T1000 (cell line): ENCODE results near the gene LRRC4.
A peak's percentile ranks its signal among the peaks of the same experiment; 100 is the strongest.

Experiments
- DNase-seq: peaks from one replicate; lab custom pipeline; 2025; ENCODE audit warnings: mixed read lengths; lab: John Stamatoyannopoulos, UW

LRRC4 gene

GRCh38 chr7:128031901-128032604, 816 bp upstream of the LRRC4 start:
- peak; percentile 42 for DNase-seq

GRCh38 chr7:128030263-128030653, 979 bp downstream of the LRRC4 start:
- no peak for DNase-seq

GRCh38 chr7:128029405-128029995, 1.7 kb downstream of the LRRC4 start:
- no peak for DNase-seq

GRCh38 chr7:128027485-128027980, 3.7 kb downstream of the LRRC4 start:
- no peak for DNase-seq

- DNase-seq, result no peak
Observed at GRCh38 chr7:128026551-128026950, 4.7 kb downstream of the LRRC4 start.

- DNase-seq, result no peak
Observed at GRCh38 chr7:128025819-128026218, 5.4 kb downstream of the LRRC4 start.

- no peak for DNase-seq
Observed at GRCh38 chr7:128025380-128025779, 5.9 kb downstream of the LRRC4 start.

- no peak for DNase-seq
Observed at GRCh38 chr7:128024151-128024550, 7.1 kb downstream of the LRRC4 start.

- no peak for DNase-seq
Observed at GRCh38 chr7:128022631-128023532, 8.4 kb downstream of the LRRC4 start.

GRCh38 chr7:128021366-128021765, 9.9 kb downstream of the LRRC4 start:
- DNase-seq, result no peak

GRCh38 chr7:128020159-128020558, 11.1 kb downstream of the LRRC4 start:
- DNase-seq, result no peak

GRCh38 chr7:128019288-128019687, 11.9 kb downstream of the LRRC4 start:
- DNase-seq, result no peak

- DNase-seq, result no peak
Observed at GRCh38 chr7:128017862-128018845, 13.1 kb downstream of the LRRC4 start.

- DNase-seq, result no peak
Observed at GRCh38 chr7:128017460-128017859, 13.8 kb downstream of the LRRC4 start.

- DNase-seq, result no peak
Observed at GRCh38 chr7:128014811-128015210, 16.4 kb downstream of the LRRC4 start.

- no peak for DNase-seq
Observed at GRCh38 chr7:128011131-128011661, 20.0 kb downstream of the LRRC4 start.

GRCh38 chr7:128010391-128011127, 20.7 kb downstream of the LRRC4 start:
- DNase-seq, result no peak

GRCh38 chr7:128008744-128009143, 22.5 kb downstream of the LRRC4 start:
- DNase-seq, result no peak

- no peak for DNase-seq
Observed at GRCh38 chr7:128008141-128008540, 23.1 kb downstream of the LRRC4 start.

- DNase-seq, result no peak
Observed at GRCh38 chr7:128007303-128007680, 23.9 kb downstream of the LRRC4 start.
